GM12891 (cell line): ENCODE measurements around the gene IL6R.

Experiments used
- POLR2A ChIP-seq: IDR thresholded peaks from 2 replicates; pipeline ENCODE4 v1.6.1; 2011; ENCODE audit warnings: low read depth, low read length, control low read depth
- POLR2AphosphoS5 ChIP-seq: IDR thresholded peaks from 2 replicates; pipeline ENCODE4 v1.6.1; 2011; ENCODE audit warnings: low read depth, low read length, control low read depth

GRCh38 chr1:154441241-154441888 lies 36.2 kb downstream of the IL6R start:
- TF ChIP-seq POLR2A (no peak), POLR2AphosphoS5 (no peak)
